PFSK-1 (cell line): ENCODE results near the gene SAMD4A.

ENCODE experiments used
- POLR2AphosphoS5 ChIP-seq: IDR thresholded peaks from 2 replicates; pipeline ENCODE4 v1.6.1; 2012; ENCODE audit warnings: low read depth, mild to moderate bottlenecking, control low read depth, low read length, moderate library complexity
- SIN3A ChIP-seq: IDR thresholded peaks from 2 replicates; pipeline ENCODE4 v1.6.1; 2012; ENCODE audit warnings: mild to moderate bottlenecking, low read length, moderate library complexity, borderline replicate concordance; ENCODE audit not compliant: insufficient read depth
- TF ChIP-seq, protein P1 (sequence below), 2 experiments: IDR thresholded peaks; 2 replicates each; pipeline versions ENCODE4 v1.6.1 to v1.8.0; 2011 to 2012; ENCODE audit warnings: low read depth in 2 of 2, low read length in 2 of 2, control low read depth in 1 of 2, inconsistent platforms in 1 of 2, mild to moderate bottlenecking in 1 of 2, moderate library complexity in 1 of 2; ENCODE audit not compliant: insufficient read depth in 1 of 2

DNA sequence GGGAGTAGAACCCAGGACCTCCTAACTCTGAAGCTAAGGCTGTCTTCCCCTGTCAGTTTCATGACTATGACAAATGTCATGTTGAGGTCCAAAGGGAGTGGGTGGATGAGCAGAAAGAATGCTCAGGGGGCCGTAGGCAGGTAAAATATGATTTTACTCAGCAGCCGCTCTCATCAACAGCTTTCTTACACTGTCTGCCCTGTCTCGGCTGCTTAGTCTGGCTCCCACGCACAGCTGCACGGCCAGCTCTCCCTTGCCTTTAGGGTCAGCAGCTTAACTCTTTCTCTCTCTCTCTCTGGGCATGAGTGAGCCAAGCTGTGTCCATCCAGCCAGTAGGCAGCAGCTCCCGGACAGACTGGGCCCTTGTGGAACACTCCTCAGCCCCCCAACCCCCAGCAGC, 240.5 kb downstream of the SAMD4A start:
- TF ChIP-seq POLR2AphosphoS5, result no peak
- no peak for TF ChIP-seq SIN3A
- TF ChIP-seq, protein P1, sequence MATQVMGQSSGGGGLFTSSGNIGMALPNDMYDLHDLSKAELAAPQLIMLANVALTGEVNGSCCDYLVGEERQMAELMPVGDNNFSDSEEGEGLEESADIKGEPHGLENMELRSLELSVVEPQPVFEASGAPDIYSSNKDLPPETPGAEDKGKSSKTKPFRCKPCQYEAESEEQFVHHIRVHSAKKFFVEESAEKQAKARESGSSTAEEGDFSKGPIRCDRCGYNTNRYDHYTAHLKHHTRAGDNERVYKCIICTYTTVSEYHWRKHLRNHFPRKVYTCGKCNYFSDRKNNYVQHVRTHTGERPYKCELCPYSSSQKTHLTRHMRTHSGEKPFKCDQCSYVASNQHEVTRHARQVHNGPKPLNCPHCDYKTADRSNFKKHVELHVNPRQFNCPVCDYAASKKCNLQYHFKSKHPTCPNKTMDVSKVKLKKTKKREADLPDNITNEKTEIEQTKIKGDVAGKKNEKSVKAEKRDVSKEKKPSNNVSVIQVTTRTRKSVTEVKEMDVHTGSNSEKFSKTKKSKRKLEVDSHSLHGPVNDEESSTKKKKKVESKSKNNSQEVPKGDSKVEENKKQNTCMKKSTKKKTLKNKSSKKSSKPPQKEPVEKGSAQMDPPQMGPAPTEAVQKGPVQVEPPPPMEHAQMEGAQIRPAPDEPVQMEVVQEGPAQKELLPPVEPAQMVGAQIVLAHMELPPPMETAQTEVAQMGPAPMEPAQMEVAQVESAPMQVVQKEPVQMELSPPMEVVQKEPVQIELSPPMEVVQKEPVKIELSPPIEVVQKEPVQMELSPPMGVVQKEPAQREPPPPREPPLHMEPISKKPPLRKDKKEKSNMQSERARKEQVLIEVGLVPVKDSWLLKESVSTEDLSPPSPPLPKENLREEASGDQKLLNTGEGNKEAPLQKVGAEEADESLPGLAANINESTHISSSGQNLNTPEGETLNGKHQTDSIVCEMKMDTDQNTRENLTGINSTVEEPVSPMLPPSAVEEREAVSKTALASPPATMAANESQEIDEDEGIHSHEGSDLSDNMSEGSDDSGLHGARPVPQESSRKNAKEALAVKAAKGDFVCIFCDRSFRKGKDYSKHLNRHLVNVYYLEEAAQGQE (IDR thresholded peaks at IDR 0.05; ENCODE audit: insufficient read depth in 1 of 2, low read depth in 2 of 2, low read length in 2 of 2), result no peak
